Measurements from ENCODE around the gene KCNK6.

The KCNK6 gene

GRCh38 chr19:38290631-38291147, 29.0 kb upstream of the KCNK6 start:
- Histone ChIP-seq H3K4me3 (ENCODE audit: low read depth, low read length) (no peak overlapping the region), H3K36me3 (no peaks in the 10 kb centered on the region), H3K9me3 (ENCODE audit: severe bottlenecking) (no peaks in the 10 kb centered on the region), H3K27ac (no peak overlapping the region; the same call in 1 of the 2 replicates), H3K27me3 (ENCODE audit: insufficient read depth, low read depth, severe bottlenecking) (no peaks in the 10 kb centered on the region)
- no peak for DNase-seq
- no peak for TF ChIP-seq CTCF (IDR thresholded peaks at IDR 0.05; ENCODE audit: low read depth, low read length)

GRCh38 chr19:38291855-38292254, 27.8 kb upstream of the KCNK6 start:
- H3K27ac ChIP-seq = peak overlapping the region; percentile 80
- peak; percentile 87 for DNase-seq
- no peaks in the 10 kb centered on the region for H3K36me3 ChIP-seq
- TF ChIP-seq CTCF (IDR thresholded peaks at IDR 0.05; ENCODE audit: low read depth, low read length) = peak; percentile 49
- H3K4me3 ChIP-seq (ENCODE audit: low read depth, low read length) = peak overlapping the region; percentile 14
- no peaks in the 10 kb centered on the region for H3K27me3 ChIP-seq (ENCODE audit: insufficient read depth, low read depth, severe bottlenecking)
- no peaks in the 10 kb centered on the region for H3K9me3 ChIP-seq (ENCODE audit: severe bottlenecking)

GRCh38 chr19:38293281-38293680, 26.4 kb upstream of the KCNK6 start:
- no peaks in the 10 kb centered on the region for H3K27me3 ChIP-seq (ENCODE audit: insufficient read depth, low read depth, severe bottlenecking)
- no peak overlapping the region for H3K4me3 ChIP-seq (ENCODE audit: low read depth, low read length)
- H3K9me3 ChIP-seq (ENCODE audit: severe bottlenecking) = no peaks in the 10 kb centered on the region
- no peaks in the 10 kb centered on the region for H3K36me3 ChIP-seq
- no peak for TF ChIP-seq CTCF (IDR thresholded peaks at IDR 0.05; ENCODE audit: low read depth, low read length)
- peak; percentile 73 for DNase-seq
- H3K27ac ChIP-seq = peak overlapping the region; percentile 80

GRCh38 chr19:38294090-38294489, 25.6 kb upstream of the KCNK6 start:
- Histone ChIP-seq H3K4me3 (ENCODE audit: low read depth, low read length) (no peak overlapping the region), H3K9me3 (ENCODE audit: severe bottlenecking) (no peaks in the 10 kb centered on the region), H3K27ac (no peak overlapping the region), H3K27me3 (ENCODE audit: insufficient read depth, low read depth, severe bottlenecking) (no peaks in the 10 kb centered on the region), H3K36me3 (no peaks in the 10 kb centered on the region)
- no peak for TF ChIP-seq CTCF (IDR thresholded peaks at IDR 0.05; ENCODE audit: low read depth, low read length)
- DNase-seq = no peak

GRCh38 chr19:38298821-38299680, 20.6 kb upstream of the KCNK6 start:
- H3K4me3 ChIP-seq (ENCODE audit: low read depth, low read length) = no peak overlapping the region
- no peak for TF ChIP-seq CTCF (IDR thresholded peaks at IDR 0.05; ENCODE audit: low read depth, low read length)
- no peaks in the 10 kb centered on the region; the same call in 1 of the 2 replicates for H3K36me3 ChIP-seq
- no peak for DNase-seq
- H3K27me3 ChIP-seq (ENCODE audit: insufficient read depth, low read depth, severe bottlenecking) = no peaks in the 10 kb centered on the region
- H3K9me3 ChIP-seq (ENCODE audit: severe bottlenecking) = no peaks in the 10 kb centered on the region
- no peak overlapping the region; the same call in 1 of the 2 replicates for H3K27ac ChIP-seq

All from WERI-Rb-1 (cell line).